Peyer's patch (tissue), 4 donors: ENCODE measurements around the gene PTPRN.

Source experiments
- CTCF ChIP-seq, 6 experiments: fragments of 450-650 bp in 4 of 6; fragments of 200-600 bp in 2 of 6; sonication (generic) in 1 of 6; IDR thresholded peaks; one replicate each; pipeline ENCODE4 v1.5.1; 2017 to 2019; ENCODE audit warnings: antibody characterized with exemption in 6 of 6, mild to moderate bottlenecking in 3 of 6, moderate library complexity in 1 of 6
- POLR2A ChIP-seq, 2 donors: fragments of 450-650 bp; IDR thresholded peaks; one replicate each; pipeline ENCODE4 v1.5.1; 2017; ENCODE audit warnings: antibody characterized with exemption in 2 of 2, mild to moderate bottlenecking in 2 of 2, moderate library complexity in 2 of 2

GRCh38 chr2:219293736-219294231 is 15.4 kb downstream of the PTPRN start:
- no peak for TF ChIP-seq CTCF (IDR thresholded peaks at IDR 0.05)
- no peak for TF ChIP-seq POLR2A (IDR thresholded peaks at IDR 0.05)
